ENCODE measurements around the gene LMLN. TPM values are rescaled to one million over a fixed set of nuclear protein-coding genes. Genes with fewer than 3 reads are reported as not detected.

LMLN gene
- total and polyA plus RNA-seq, 2 of the 8 experiments (the other 6 are each of a cell fraction or from before 2014, with no cell fraction given): 3.9 to 5.0 TPM

GRCh38 chr3:198067416-198067815, 107.4 kb downstream of the LMLN start:
- no peak overlapping the region for H2BK15ac ChIP-seq (ENCODE audit: low read length)
- H3K4ac ChIP-seq (replicated peaks; ENCODE audit: insufficient read length, low read depth, low read length): no peak overlapping the region
- H2BK20ac ChIP-seq (ENCODE audit: low read length): no peak overlapping the region
- H2BK5ac ChIP-seq (ENCODE audit: low read depth, low read length): no peak overlapping the region
- DNase-seq (ENCODE audit: low read depth in 1 of 2, low spot score in 2 of 2): no peak
- no peak overlapping the region for H3K4me2 ChIP-seq (ENCODE audit: insufficient read depth in 1 of 2, low read depth in 2 of 2, low read length in 2 of 2)
- H4K91ac ChIP-seq (replicated peaks; ENCODE audit: insufficient read length, low read length): no peak overlapping the region
- H3K4me3 ChIP-seq (ENCODE audit: extremely low read depth in 1 of 4, insufficient read depth in 2 of 4, low read depth in 3 of 4, low read length in 4 of 4): no peak overlapping the region
- no peak overlapping the region for H4K5ac ChIP-seq (ENCODE audit: insufficient read length, low read depth, low read length)
- ChIA-PET CTCF (ENCODE audit: partially characterized antibody) (interaction anchor here (0.6 to 9.8 kb wide), 4 partner anchors 13 to 164 kb away, joined by 3 to 70 read pairs (median 8); no protein-coding TSS in a partner anchor), POLR2A (ENCODE audit: partially characterized antibody) (no interaction called here)
- no peaks in the 10 kb centered on the region for H3K79me2 ChIP-seq (ENCODE audit: control insufficient read depth in 1 of 2, insufficient read depth in 2 of 2, low read length in 2 of 2)
- no peak overlapping the region for H3K56ac ChIP-seq (replicated peaks; ENCODE audit: insufficient read length, low read depth, low read length)
- WGBS, 2 experiments (ENCODE audit: extremely low coverage in 1 of 2, insufficient coverage in 1 of 2, insufficient read length in 1 of 2, insufficient replicate concordance in 2 of 2, low coverage in 1 of 2, low lambda C conversion rate in 2 of 2, missing lambda C conversion rate in 1 of 2): 92% methylated on average over 2 of the region's 2 CpGs; no CpG with 5 or more reads in 1 of the 2 experiments
- H3K36me3 ChIP-seq (ENCODE audit: control insufficient read depth in 2 of 4, insufficient read depth in 4 of 4, low read length in 3 of 4): no peaks in the 10 kb centered on the region
- peaks cover 0 to 9% (median 2%) of the 10 kb centered on the region in 4 experiments; a peak in 2 of 7 replicates for H3K4me1 ChIP-seq (replicated peaks in 1 of 4; ENCODE audit: control insufficient read depth in 3 of 4, insufficient read depth in 4 of 4, low read length in 3 of 4)
- H3K27ac ChIP-seq (ENCODE audit: low read depth, low read length): no peak overlapping the region
- TF ChIP-seq CEBPB (IDR thresholded peaks at IDR 0.05; ENCODE audit: low read depth, low read length): no peak
- TF ChIP-seq BRCA1 (IDR thresholded peaks at IDR 0.05; ENCODE audit: low read depth, low read length): no peak
- TF ChIP-seq TAF7 (optimal IDR thresholded peaks at IDR 0.05; ENCODE audit: borderline replicate concordance, low read depth, low read length): no peak
- TF ChIP-seq HDAC6 (IDR thresholded peaks at IDR 0.05; ENCODE audit: low read depth, low read length): no peak
- TF ChIP-seq, protein P1, sequence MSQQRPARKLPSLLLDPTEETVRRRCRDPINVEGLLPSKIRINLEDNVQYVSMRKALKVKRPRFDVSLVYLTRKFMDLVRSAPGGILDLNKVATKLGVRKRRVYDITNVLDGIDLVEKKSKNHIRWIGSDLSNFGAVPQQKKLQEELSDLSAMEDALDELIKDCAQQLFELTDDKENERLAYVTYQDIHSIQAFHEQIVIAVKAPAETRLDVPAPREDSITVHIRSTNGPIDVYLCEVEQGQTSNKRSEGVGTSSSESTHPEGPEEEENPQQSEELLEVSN (IDR thresholded peaks at IDR 0.05): no peak
- TF ChIP-seq FOSL1 (IDR thresholded peaks at IDR 0.05; ENCODE audit: insufficient read depth, low read depth, low read length): no peak
- no peak for TF ChIP-seq CBX5 (IDR thresholded peaks at IDR 0.05; ENCODE audit: low read depth, low read length)
- no peaks in the 10 kb centered on the region; a peak in 1 of 7 replicates for H3K27me3 ChIP-seq (replicated peaks in 1 of 4; ENCODE audit: control insufficient read depth in 3 of 4, extremely low read depth in 1 of 4, insufficient read depth in 3 of 4, low read length in 3 of 4)
- no peaks in the 10 kb centered on the region for H3K79me1 ChIP-seq (ENCODE audit: low read depth, low read length)
- no peak overlapping the region for H3K18ac ChIP-seq (ENCODE audit: extremely low read depth, low read length)
- FAIRE-seq: no peak
- H2BK120ac ChIP-seq (replicated peaks; ENCODE audit: low read depth, low read length): no peak overlapping the region
- no peak overlapping the region for H2AFZ ChIP-seq (ENCODE audit: low read length)
- no peaks in the 10 kb centered on the region for H4K20me1 ChIP-seq (replicated peaks in 1 of 2; ENCODE audit: control insufficient read depth in 1 of 2, insufficient read depth in 2 of 2, low read length in 2 of 2)
- no peak overlapping the region for H3K9ac ChIP-seq (replicated peaks in 1 of 4; ENCODE audit: extremely low read depth in 1 of 4, low read depth in 3 of 4, low read length in 3 of 4)
- H3K23me2 ChIP-seq (ENCODE audit: low read depth, low read length): no peaks in the 10 kb centered on the region
- no peak overlapping the region for H2AK5ac ChIP-seq (ENCODE audit: low read depth, low read length)
- no peak overlapping the region for H3K14ac ChIP-seq (ENCODE audit: insufficient read length)
- no peak overlapping the region for H3K23ac ChIP-seq (ENCODE audit: insufficient read length)
- H3K9me3 ChIP-seq (ENCODE audit: insufficient read depth in 2 of 2, low read depth in 1 of 2, low read length in 1 of 2): no peaks in the 10 kb centered on the region
- no peak overlapping the region for H4K8ac ChIP-seq (ENCODE audit: extremely low read depth, insufficient read depth, low read length)
- no peak overlapping the region for H2BK12ac ChIP-seq (ENCODE audit: low read depth, low read length)

Data from H1 (cell line).